ENCODE measurements around the gene CD300LB. TPM values are rescaled to one million over a fixed set of nuclear protein-coding genes. Genes with fewer than 3 reads are reported as not detected.

CD300LB gene
- total RNA-seq (2021) (not detected in 3 replicates), Bru-seq, nascent RNA (not detected)
- long read RNA-seq, experiment 1, result 0 reads
- long read RNA-seq, experiment 2, result 0 reads
- long read RNA-seq, experiment 3, result 0 reads

DNA sequence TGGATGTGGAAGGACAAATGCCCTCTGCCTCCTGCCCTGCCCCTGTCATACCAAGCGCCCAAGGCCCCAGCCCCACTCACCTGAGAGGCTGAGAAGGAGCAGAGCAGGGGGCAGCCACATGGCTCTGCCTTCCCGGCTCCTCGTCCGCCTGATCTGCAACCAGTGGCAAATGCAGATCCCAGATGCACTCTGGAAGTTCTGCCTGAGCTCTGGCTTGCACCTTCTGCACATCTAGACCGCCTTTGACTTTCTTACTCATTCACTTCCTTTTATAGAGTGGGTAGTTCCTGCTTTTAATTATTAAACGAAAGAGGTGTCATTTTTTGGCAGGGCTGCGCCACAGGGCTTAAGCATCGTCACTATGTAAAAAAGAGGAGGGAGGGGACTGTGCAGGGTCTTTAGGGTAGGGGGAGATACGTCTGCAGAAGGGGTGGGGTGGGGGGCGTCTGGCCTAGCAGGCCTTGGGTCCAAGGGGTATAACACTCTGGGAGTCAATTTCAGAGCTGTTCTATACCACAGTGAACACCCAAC lies at the start of gene CD300LB:
Gene CD300LB (minus strand): TSS at position 245 of the 531 bp plus-strand sequence. CDS start 125 bp downstream, at position 120.
- Mint-ChIP-seq H3K27ac (no peak within 1 kb of the TSS), H3K4me1 (peaks cover 13% of the 10 kb centered on the region), H3K9me3 (peaks cover 3% of the 10 kb centered on the region; the same call in 1 of the 2 replicates), H3K27me3 (ENCODE audit: low read depth) (peaks cover 29% of the 10 kb centered on the region), H3K4me3 (no peak within 1 kb of the TSS), H3K36me3 (no peaks in the 10 kb centered on the region)
- TF ChIP-seq ZNF232 (CRISPR knock-in tag; IDR thresholded peaks at IDR 0.05) (no peak), HMGA2 (CRISPR knock-in tag; IDR thresholded peaks at IDR 0.05) (no peak), FOXK1 (CRISPR knock-in tag; IDR thresholded peaks at IDR 0.05) (no peak), SMAD4 (CRISPR knock-in tag; IDR thresholded peaks at IDR 0.05) (no peak), CBFB (CRISPR knock-in tag; IDR thresholded peaks at IDR 0.05; ENCODE audit: low read depth) (no peak), ZNF416 (CRISPR knock-in tag; IDR thresholded peaks at IDR 0.05) (no peak), TEAD1 (CRISPR knock-in tag; IDR thresholded peaks at IDR 0.05) (no peak), IRF2 (CRISPR knock-in tag; IDR thresholded peaks at IDR 0.05; ENCODE audit: borderline replicate concordance, low read depth) (no peak), EMX1 (CRISPR knock-in tag; IDR thresholded peaks at IDR 0.05) (no peak)
- TF ChIP-seq, protein P1, sequence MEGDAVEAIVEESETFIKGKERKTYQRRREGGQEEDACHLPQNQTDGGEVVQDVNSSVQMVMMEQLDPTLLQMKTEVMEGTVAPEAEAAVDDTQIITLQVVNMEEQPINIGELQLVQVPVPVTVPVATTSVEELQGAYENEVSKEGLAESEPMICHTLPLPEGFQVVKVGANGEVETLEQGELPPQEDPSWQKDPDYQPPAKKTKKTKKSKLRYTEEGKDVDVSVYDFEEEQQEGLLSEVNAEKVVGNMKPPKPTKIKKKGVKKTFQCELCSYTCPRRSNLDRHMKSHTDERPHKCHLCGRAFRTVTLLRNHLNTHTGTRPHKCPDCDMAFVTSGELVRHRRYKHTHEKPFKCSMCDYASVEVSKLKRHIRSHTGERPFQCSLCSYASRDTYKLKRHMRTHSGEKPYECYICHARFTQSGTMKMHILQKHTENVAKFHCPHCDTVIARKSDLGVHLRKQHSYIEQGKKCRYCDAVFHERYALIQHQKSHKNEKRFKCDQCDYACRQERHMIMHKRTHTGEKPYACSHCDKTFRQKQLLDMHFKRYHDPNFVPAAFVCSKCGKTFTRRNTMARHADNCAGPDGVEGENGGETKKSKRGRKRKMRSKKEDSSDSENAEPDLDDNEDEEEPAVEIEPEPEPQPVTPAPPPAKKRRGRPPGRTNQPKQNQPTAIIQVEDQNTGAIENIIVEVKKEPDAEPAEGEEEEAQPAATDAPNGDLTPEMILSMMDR (IDR thresholded peaks at IDR 0.05), result no peak
- no peak for ATAC-seq
- ChIA-PET CTCF (interaction anchor here (0.6 to 3.2 kb wide), 5 partner anchors 65 to 235 kb away, joined by 3 to 27 read pairs (median 7); no protein-coding TSS in a partner anchor), POLR2A (interaction anchor here (0.6 kb wide), 1 partner anchor 23 kb away, joined by 3 read pairs; no protein-coding TSS in a partner anchor)
- no peak for DNase-seq (ENCODE audit: low spot score)

DNA sequence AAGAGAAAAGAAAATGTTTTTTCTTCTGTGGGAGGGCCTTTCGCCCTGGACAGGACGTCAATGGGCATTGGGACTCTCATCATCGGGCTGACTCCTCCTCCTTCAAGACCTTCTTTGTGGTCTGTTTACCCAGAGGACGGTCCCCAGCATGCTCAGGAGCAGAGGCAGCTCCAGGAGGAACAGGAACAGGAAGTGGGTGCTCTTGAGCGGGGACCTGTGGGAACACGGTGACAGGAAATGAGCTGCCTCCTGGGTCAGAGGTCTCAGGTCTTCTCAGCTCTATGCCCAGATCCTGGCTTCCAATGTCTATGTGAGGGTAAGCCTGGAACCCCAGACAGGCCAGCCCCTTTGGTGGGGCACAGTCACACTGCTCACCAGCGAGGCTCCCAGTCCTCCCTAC lies 48.6 kb upstream of the CD300LB start:
- no peaks in the 10 kb centered on the region for H3K36me3 Mint-ChIP-seq
- ChIA-PET POLR2A (no interaction called here), CTCF (interaction anchor here (2.6 kb wide), 1 partner anchor 14 kb away, joined by 14 read pairs; no protein-coding TSS in a partner anchor)
- H3K4me3 Mint-ChIP-seq, result no peak overlapping the region
- no peak overlapping the region for H3K27ac Mint-ChIP-seq
- ATAC-seq (no peak), DNase-seq (ENCODE audit: low spot score) (no peak)
- peaks cover 3% of the 10 kb centered on the region; the same call in 1 of the 2 replicates for H3K9me3 Mint-ChIP-seq
- peaks cover 10% of the 10 kb centered on the region for H3K27me3 Mint-ChIP-seq (ENCODE audit: low read depth)
- TF ChIP-seq ZNF671 (CRISPR knock-in tag; IDR thresholded peaks at IDR 0.05) (no peak), NFE2L1 (CRISPR knock-in tag; IDR thresholded peaks at IDR 0.05) (no peak), ZNF138 (CRISPR knock-in tag; conservative IDR thresholded peaks at IDR 0.05) (no peak), FOXP1 (CRISPR knock-in tag; IDR thresholded peaks at IDR 0.05; ENCODE audit: borderline replicate concordance) (no peak), TCF7 (CRISPR knock-in tag; IDR thresholded peaks at IDR 0.05; ENCODE audit: low read depth) (no peak)
- TF ChIP-seq, protein P2, sequence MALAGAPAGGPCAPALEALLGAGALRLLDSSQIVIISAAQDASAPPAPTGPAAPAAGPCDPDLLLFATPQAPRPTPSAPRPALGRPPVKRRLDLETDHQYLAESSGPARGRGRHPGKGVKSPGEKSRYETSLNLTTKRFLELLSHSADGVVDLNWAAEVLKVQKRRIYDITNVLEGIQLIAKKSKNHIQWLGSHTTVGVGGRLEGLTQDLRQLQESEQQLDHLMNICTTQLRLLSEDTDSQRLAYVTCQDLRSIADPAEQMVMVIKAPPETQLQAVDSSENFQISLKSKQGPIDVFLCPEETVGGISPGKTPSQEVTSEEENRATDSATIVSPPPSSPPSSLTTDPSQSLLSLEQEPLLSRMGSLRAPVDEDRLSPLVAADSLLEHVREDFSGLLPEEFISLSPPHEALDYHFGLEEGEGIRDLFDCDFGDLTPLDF (CRISPR knock-in tag; IDR thresholded peaks at IDR 0.05), result no peak
- H3K4me1 Mint-ChIP-seq, result peaks cover 6% of the 10 kb centered on the region

DNA sequence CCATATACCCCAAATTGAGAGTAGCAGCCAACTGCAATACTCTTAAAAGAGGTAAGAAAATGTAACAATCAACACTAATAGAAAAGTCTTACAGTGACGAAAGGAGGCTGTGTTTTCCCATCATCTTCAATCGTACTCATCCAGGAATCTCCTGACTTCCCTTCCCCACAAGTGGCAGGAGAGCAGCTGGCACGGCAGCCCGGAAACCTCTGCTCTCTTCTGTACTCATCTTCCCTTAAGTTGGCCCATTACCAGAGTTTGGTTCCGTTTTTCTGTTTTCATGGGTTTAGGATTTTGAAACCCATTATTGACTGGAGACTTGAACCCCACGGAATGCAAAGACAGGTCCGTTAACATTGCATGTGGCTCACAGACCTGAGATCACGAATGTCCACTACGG lies 47.7 kb upstream of the CD300LB start:
- H3K4me3 Mint-ChIP-seq, result no peak overlapping the region

More for the DNA sequence above, 47.7 kb upstream of the CD300LB start:
- ChIA-PET POLR2A (no interaction called here), CTCF (interaction anchor here (2.6 kb wide), 1 partner anchor 13 kb away, joined by 14 read pairs; no protein-coding TSS in a partner anchor)
- peaks cover 3% of the 10 kb centered on the region; the same call in 1 of the 2 replicates for H3K9me3 Mint-ChIP-seq
- ATAC-seq (no peak), DNase-seq (ENCODE audit: low spot score) (no peak)
- no peaks in the 10 kb centered on the region for H3K36me3 Mint-ChIP-seq
- H3K27ac Mint-ChIP-seq, result no peak overlapping the region
- H3K4me1 Mint-ChIP-seq, result peaks cover 6% of the 10 kb centered on the region
- H3K27me3 Mint-ChIP-seq (ENCODE audit: low read depth), result peaks cover 11% of the 10 kb centered on the region
- TF ChIP-seq ZNF423 (CRISPR knock-in tag; IDR thresholded peaks at IDR 0.05) (no peak), NR2C2 (CRISPR knock-in tag; IDR thresholded peaks at IDR 0.05) (no peak), ZNF671 (CRISPR knock-in tag; IDR thresholded peaks at IDR 0.05) (no peak)
- TF ChIP-seq, protein P3, sequence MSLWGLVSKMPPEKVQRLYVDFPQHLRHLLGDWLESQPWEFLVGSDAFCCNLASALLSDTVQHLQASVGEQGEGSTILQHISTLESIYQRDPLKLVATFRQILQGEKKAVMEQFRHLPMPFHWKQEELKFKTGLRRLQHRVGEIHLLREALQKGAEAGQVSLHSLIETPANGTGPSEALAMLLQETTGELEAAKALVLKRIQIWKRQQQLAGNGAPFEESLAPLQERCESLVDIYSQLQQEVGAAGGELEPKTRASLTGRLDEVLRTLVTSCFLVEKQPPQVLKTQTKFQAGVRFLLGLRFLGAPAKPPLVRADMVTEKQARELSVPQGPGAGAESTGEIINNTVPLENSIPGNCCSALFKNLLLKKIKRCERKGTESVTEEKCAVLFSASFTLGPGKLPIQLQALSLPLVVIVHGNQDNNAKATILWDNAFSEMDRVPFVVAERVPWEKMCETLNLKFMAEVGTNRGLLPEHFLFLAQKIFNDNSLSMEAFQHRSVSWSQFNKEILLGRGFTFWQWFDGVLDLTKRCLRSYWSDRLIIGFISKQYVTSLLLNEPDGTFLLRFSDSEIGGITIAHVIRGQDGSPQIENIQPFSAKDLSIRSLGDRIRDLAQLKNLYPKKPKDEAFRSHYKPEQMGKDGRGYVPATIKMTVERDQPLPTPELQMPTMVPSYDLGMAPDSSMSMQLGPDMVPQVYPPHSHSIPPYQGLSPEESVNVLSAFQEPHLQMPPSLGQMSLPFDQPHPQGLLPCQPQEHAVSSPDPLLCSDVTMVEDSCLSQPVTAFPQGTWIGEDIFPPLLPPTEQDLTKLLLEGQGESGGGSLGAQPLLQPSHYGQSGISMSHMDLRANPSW (CRISPR knock-in tag; conservative IDR thresholded peaks at IDR 0.05; ENCODE audit: low read depth), result no peak
